DMS 273 (cell line): ENCODE measurements around the gene BICDL2.
A peak's percentile ranks its signal among the peaks of the same experiment; 100 is the strongest.

Source experiments
- DNase-seq: peaks from one replicate; lab custom pipeline; 2025; ENCODE audit not compliant: unreplicated experiment; lab: John Stamatoyannopoulos, UW

Gene BICDL2

GRCh38 chr16:3026003-3026378 is 10.8 kb downstream of the BICDL2 start:
- DNase-seq = no peak

- DNase-seq = no peak
Measured at GRCh38 chr16:3025032-3026002, 11.4 kb downstream of the BICDL2 start.

- DNase-seq = peak; percentile 99
Measured at GRCh38 chr16:3023669-3024478, 12.9 kb downstream of the BICDL2 start, which contains the start of the genes HCFC1R1 and THOC6. Gene HCFC1R1 (minus strand): TSS chr16:3023942. CDS start chr16:3023941, 1 bp downstream. Gene THOC6 (plus strand): TSS chr16:3024035. CDS start chr16:3024327, 292 bp downstream.

GRCh38 chr16:3023415-3023668 is 13.4 kb downstream of the BICDL2 start:
- DNase-seq = peak; percentile 78

- DNase-seq = no peak
Measured at GRCh38 chr16:3022684-3023414, 13.9 kb downstream of the BICDL2 start.

- peak; percentile 90 for DNase-seq
Measured at GRCh38 chr16:3022208-3022683, 14.5 kb downstream of the BICDL2 start.

GRCh38 chr16:3021449-3022207 is 15.1 kb downstream of the BICDL2 start:
- DNase-seq = peak; percentile 93

- peak; percentile 78 for DNase-seq
Measured at GRCh38 chr16:3020604-3021448, 15.9 kb downstream of the BICDL2 start.

- DNase-seq = peak; percentile 94
Measured at GRCh38 chr16:3020247-3020603, 16.5 kb downstream of the BICDL2 start, which contains the start of gene TNFRSF12A. Gene TNFRSF12A (plus strand): TSS chr16:3020368. CDS start chr16:3020398, 30 bp downstream.

GRCh38 chr16:3019594-3020246 is 17.0 kb downstream of the BICDL2 start:
- DNase-seq = no peak

- peak; percentile 60 for DNase-seq
Measured at GRCh38 chr16:3017794-3018506, 18.8 kb downstream of the BICDL2 start, which contains the start of gene CLDN6. Gene CLDN6 (minus strand): TSS chr16:3018183. CDS start chr16:3016021, 2,162 bp downstream.

GRCh38 chr16:3017344-3017743 is 19.4 kb downstream of the BICDL2 start:
- DNase-seq = no peak

- DNase-seq = no peak
Measured at GRCh38 chr16:3015865-3016521, 20.8 kb downstream of the BICDL2 start.

GRCh38 chr16:3014971-3015370 is 21.8 kb downstream of the BICDL2 start:
- DNase-seq = no peak

GRCh38 chr16:3013998-3014690 is 22.6 kb downstream of the BICDL2 start:
- no peak for DNase-seq

- no peak for DNase-seq
Measured at GRCh38 chr16:3013491-3013951, 23.2 kb downstream of the BICDL2 start.
